Smooth muscle cell (in vitro differentiated cells): ENCODE measurements around the gene ARHGAP45. TPM values are rescaled to one million over a fixed set of nuclear protein-coding genes. Genes with fewer than 3 reads are reported as not detected.

Source experiments
- DNase-seq: peaks from one replicate; lab custom pipeline; 2025; ENCODE audit not compliant: unreplicated experiment; lab: John Stamatoyannopoulos, UW
- H2AFZ ChIP-seq: fragments of 200-600 bp; sonication (generic); 2 replicates; pipeline ENCODE4 v1.6.0; 2016; ENCODE audit warnings: antibody characterized with exemption, low read depth, mild to moderate bottlenecking
- H3F3A ChIP-seq: fragments of 200-600 bp; sonication (generic); 2 replicates; pipeline ENCODE4 v1.6.0; 2017; ENCODE audit warnings: antibody characterized with exemption, low read depth
- H3K27ac ChIP-seq: fragments of 200-600 bp; sonication (generic); 2 replicates; pipeline ENCODE4 v1.5.1; 2016; ENCODE audit warnings: low read depth, mild to moderate bottlenecking
- H3K27me3 ChIP-seq: fragments of 200-600 bp; sonication (generic); 2 replicates; pipeline ENCODE4 v1.6.1; 2016; ENCODE audit warnings: low read depth, mild to moderate bottlenecking
- H3K36me3 ChIP-seq: fragments of 200-600 bp; sonication (generic); 2 replicates; pipeline ENCODE4 v1.5.1; 2016; ENCODE audit warnings: low read depth
- H3K4me1 ChIP-seq: fragments of 200-600 bp; sonication (generic); 2 replicates; pipeline ENCODE4 v1.5.1; 2016; ENCODE audit warnings: low read depth
- H3K4me2 ChIP-seq: fragments of 200-600 bp; sonication (generic); 2 replicates; pipeline ENCODE4 v1.6.0; 2016; ENCODE audit warnings: mild to moderate bottlenecking
- H3K4me3 ChIP-seq: fragments of 200-600 bp; sonication (generic); 2 replicates; pipeline ENCODE4 v1.5.1; 2016; ENCODE audit warnings: mild to moderate bottlenecking
- H3K79me2 ChIP-seq: fragments of 200-600 bp; sonication (generic); 2 replicates; pipeline ENCODE4 v1.6.0; 2016; ENCODE audit warnings: low read depth, mild to moderate bottlenecking
- H3K9ac ChIP-seq: fragments of 200-600 bp; sonication (generic); 2 replicates; pipeline ENCODE4 v1.6.0; 2016; ENCODE audit warnings: low read depth
- H3K9me3 ChIP-seq: fragments of 200-600 bp; sonication (generic); replicated peaks from 2 replicates; pipeline ENCODE4 v1.5.1; 2016; ENCODE audit warnings: low read depth
- H4K20me1 ChIP-seq: fragments of 200-600 bp; sonication (generic); 2 replicates; pipeline ENCODE4 v1.6.0; 2016; ENCODE audit warnings: low read depth
- WGBS: methylation state at CpG from one replicate; pipeline ENCODE4 v1.1.7; 2016; ENCODE audit warnings: low lambda C conversion rate; 5-methylcytosine and 5-hydroxymethylcytosine counted together
- polyA plus RNA-seq: library from polyadenylated mRNA; unstranded; fragments of >200 nt; fragmentation: Nextera tagmentation; extraction: Ambion mirVana; gene quantifications from 2 replicates; pipeline ENCODE4 v1.2.1, GENCODE V29; 2016
- total RNA-seq: library from RNA; depleted of rRNA; stranded (reverse); fragments of >200 nt; gene quantifications from 2 replicates; pipeline ENCODE4 v1.2.3, GENCODE V29; 2014
- TF ChIP-seq, protein P1 (sequence below): fragments of 200-600 bp; sonication (generic); IDR thresholded peaks from 2 replicates; pipeline ENCODE4 v1.5.1; 2017; ENCODE audit warnings: borderline replicate concordance, mild to moderate bottlenecking, antibody characterized with exemption; ENCODE audit not compliant: insufficient read depth, poor library complexity, severe bottlenecking

ARHGAP45 gene
- total and polyA plus RNA-seq, 2 experiments from 2014 or later: 4.4 to 8.0 TPM

DNA sequence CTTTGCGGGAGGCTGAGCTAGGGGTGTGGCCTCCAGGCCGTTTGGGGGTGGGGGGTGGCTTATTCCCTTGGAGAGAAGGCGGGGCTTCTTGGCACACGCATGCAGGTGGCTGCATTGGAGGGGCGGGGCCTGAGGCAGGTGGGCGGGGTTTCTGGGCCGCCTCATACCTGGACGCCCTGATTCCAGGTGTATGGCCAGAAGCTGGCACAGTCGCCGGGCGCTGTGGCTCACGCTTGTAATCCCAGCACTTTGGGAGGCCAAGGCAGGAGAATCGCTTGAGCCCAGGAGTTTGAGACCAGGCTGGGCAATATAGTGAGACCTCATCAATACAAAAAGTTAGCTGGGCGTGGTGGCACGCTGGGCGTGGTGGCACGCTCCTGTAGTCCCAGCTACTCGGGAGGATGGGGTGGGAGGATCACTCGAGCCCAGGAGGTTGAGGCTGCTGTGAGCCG, 19.2 kb upstream of the ARHGAP45 start:
- TF ChIP-seq, protein P1, sequence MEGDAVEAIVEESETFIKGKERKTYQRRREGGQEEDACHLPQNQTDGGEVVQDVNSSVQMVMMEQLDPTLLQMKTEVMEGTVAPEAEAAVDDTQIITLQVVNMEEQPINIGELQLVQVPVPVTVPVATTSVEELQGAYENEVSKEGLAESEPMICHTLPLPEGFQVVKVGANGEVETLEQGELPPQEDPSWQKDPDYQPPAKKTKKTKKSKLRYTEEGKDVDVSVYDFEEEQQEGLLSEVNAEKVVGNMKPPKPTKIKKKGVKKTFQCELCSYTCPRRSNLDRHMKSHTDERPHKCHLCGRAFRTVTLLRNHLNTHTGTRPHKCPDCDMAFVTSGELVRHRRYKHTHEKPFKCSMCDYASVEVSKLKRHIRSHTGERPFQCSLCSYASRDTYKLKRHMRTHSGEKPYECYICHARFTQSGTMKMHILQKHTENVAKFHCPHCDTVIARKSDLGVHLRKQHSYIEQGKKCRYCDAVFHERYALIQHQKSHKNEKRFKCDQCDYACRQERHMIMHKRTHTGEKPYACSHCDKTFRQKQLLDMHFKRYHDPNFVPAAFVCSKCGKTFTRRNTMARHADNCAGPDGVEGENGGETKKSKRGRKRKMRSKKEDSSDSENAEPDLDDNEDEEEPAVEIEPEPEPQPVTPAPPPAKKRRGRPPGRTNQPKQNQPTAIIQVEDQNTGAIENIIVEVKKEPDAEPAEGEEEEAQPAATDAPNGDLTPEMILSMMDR: no peak
- Histone ChIP-seq H3K9me3 (no peaks in the 10 kb centered on the region), H4K20me1 (no peaks in the 10 kb centered on the region), H3K4me3 (no peak overlapping the region), H3K4me2 (no peak overlapping the region), H3K79me2 (no peaks in the 10 kb centered on the region), H3K27ac (no peak overlapping the region), H3F3A (no peaks in the 10 kb centered on the region), H3K4me1 (no peaks in the 10 kb centered on the region), H3K27me3 (no peaks in the 10 kb centered on the region), H2AFZ (no peak overlapping the region), H3K9ac (no peak overlapping the region), H3K36me3 (no peaks in the 10 kb centered on the region)
- 86% methylated on average over 20 of the region's 20 CpGs for WGBS
- no peak for DNase-seq

- no peaks in the 10 kb centered on the region for H4K20me1 ChIP-seq
- no peak overlapping the region for H3K4me3 ChIP-seq
- H3K27me3 ChIP-seq: no peaks in the 10 kb centered on the region
- no peaks in the 10 kb centered on the region for H3K4me1 ChIP-seq
- no peak overlapping the region for H3K4me2 ChIP-seq
- TF ChIP-seq, protein P1: no peak
- no peak overlapping the region for H2AFZ ChIP-seq
- 97% methylated on average over 12 of the region's 17 CpGs for WGBS
- no peaks in the 10 kb centered on the region for H3K9me3 ChIP-seq
- no peaks in the 10 kb centered on the region for H3K79me2 ChIP-seq
- no peaks in the 10 kb centered on the region for H3F3A ChIP-seq
- H3K9ac ChIP-seq: no peak overlapping the region
- no peak overlapping the region for H3K27ac ChIP-seq
- DNase-seq: no peak
- no peaks in the 10 kb centered on the region for H3K36me3 ChIP-seq
Observed at GRCh38 chr19:1049106-1049505, 17.9 kb upstream of the ARHGAP45 start.

DNA sequence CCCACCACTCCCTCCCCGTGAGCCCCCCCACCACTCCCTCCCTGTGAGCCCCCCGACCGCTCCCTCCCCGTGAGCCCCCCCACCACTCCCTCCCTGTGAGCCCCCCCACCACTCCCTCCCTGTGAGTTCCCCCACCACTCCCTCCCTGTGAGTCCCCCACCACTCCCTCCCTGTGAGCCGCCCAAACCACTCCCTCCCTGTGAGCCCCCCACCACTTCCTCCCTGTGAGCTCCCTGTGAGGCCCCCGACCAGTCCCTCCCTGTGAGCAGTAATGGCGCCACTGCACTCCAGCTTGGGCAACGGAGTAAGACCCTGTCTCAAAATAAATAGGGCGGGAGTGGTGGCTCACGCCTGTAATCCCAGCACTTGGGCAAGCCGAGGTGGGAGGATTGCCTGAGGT, 17.2 kb upstream of the ARHGAP45 start:
- TF ChIP-seq, protein P1: no peak
- H3K36me3 ChIP-seq: no peaks in the 10 kb centered on the region
- H3K9me3 ChIP-seq: no peaks in the 10 kb centered on the region
- no peaks in the 10 kb centered on the region for H3K4me1 ChIP-seq
- no peak overlapping the region for H3K4me2 ChIP-seq
- no peak overlapping the region for H2AFZ ChIP-seq
- H3K79me2 ChIP-seq: no peaks in the 10 kb centered on the region
- no peaks in the 10 kb centered on the region for H3K27me3 ChIP-seq
- no peaks in the 10 kb centered on the region for H3F3A ChIP-seq
- no peak overlapping the region for H3K9ac ChIP-seq
- DNase-seq: no peak
- no peak overlapping the region for H3K27ac ChIP-seq
- no peaks in the 10 kb centered on the region for H4K20me1 ChIP-seq
- H3K4me3 ChIP-seq: no peak overlapping the region
- 58% methylated on average over 6 of the region's 11 CpGs for WGBS

DNA sequence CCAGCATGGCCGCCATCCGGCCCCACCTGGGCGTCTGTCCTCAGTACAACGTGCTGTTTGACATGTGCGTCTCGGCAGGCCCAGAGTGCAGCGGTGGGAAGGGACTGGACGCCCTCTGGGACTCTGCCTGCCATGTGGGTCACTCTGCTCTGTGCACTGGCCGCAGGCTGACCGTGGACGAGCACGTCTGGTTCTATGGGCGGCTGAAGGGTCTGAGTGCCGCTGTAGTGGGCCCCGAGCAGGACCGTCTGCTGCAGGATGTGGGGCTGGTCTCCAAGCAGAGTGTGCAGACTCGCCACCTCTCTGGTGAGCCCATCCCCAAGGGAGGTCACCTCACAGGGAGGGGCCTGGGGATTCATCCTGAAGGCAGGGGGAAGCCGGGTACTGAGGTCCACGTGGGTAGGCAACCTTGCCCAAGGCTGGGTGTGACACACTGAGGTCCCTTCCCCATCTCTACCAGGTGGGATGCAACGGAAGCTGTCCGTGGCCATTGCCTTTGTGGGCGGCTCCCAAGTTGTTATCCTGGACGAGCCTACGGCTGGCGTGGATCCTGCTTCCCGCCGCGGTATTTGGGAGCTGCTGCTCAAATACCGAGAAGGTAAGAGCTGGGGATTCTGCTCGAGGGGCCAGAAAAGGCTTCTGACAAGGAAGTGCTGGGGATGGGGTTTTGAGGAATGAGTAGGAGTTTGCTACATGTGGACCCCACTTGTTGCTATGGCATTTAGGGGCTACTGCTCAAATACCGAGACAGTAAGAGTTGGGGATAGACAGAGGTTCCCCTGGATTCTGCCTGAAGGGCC, 15.8 kb upstream of the ARHGAP45 start:
- no peak overlapping the region for H2AFZ ChIP-seq

More for the DNA sequence above, 15.8 kb upstream of the ARHGAP45 start:
- TF ChIP-seq, protein P1: no peak
- peaks cover 8% of the 10 kb centered on the region for H3K36me3 ChIP-seq
- H3K4me3 ChIP-seq: no peak overlapping the region
- DNase-seq: no peak
- no peaks in the 10 kb centered on the region for H3F3A ChIP-seq
- H3K9ac ChIP-seq: no peak overlapping the region
- no peak overlapping the region for H3K4me2 ChIP-seq
- H3K79me2 ChIP-seq: no peaks in the 10 kb centered on the region
- no peaks in the 10 kb centered on the region for H4K20me1 ChIP-seq
- 90% methylated on average over 31 of the region's 31 CpGs for WGBS
- no peaks in the 10 kb centered on the region for H3K27me3 ChIP-seq
- H3K9me3 ChIP-seq: no peaks in the 10 kb centered on the region
- H3K4me1 ChIP-seq: no peaks in the 10 kb centered on the region
- H3K27ac ChIP-seq: no peak overlapping the region
